GM21786 (cell line): ENCODE results near the gene ADGRV1.

Source experiments
- ATAC-seq: cut with Tn5 transposase; IDR thresholded peaks from one replicate; pipeline ENCODE4 v1.9.1; 2021; ENCODE audit not compliant: unreplicated experiment

ADGRV1 gene

DNA sequence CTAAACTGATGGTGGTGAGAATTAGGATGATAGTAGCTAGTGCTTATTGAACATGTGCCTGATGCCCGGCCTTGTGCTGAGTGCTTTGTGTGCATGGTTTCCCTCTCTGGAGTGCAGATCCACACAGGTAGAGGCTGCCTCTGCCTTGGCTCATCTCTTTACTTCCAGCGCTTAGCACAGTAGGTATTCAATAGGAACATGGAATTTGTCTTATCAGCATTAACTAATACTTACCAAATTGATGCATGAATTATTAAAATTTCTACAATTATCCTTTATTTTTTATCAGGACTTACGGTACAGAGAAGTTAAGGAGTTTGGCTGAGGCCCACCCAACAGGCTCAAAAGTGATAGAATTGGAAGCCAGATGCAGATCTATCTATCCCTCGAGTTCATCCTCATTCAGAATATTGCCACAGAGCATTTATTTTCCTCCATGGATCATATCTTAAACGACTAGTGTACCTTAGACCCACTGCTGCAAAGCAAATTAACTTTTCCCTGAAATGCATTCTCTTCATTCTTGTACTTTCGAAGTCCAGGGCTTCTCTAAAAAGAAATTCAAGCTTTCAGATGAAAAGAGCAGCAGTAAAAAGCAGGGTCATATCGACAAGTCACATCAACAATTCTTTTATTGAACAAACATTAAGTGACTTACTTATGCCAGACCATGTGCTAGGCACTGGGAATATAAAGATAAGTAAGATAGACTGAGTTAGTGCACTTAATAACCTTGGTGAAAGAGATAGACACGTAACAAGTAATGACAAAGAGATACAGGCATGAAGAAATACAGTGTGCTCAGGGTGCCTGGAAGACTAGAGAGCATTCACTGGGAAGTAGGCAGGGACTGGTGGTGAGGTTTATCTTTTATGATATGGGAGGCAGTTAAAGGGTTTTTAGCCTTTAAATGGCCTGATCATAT lies 534.5 kb downstream of the ADGRV1 start:
- no peak for ATAC-seq

DNA sequence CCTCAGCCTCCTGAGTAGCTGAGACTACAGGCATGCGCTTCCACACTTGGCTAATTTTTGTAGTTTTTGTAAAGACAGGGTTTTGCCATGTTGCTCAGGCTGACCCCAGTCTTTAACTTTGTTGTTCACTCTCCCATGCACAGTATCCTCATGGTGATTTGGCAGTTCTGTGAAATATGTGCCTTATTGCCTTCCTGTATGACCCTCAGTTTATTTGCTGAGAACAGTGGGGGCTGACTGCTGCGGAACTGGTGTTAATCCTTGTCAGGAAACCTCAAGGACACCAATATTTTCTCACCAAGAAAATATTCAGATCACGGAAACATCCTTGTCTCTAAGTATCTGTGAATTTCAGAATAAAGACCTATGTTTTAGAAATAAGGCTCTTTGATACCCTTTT lies 536.7 kb downstream of the ADGRV1 start:
- ATAC-seq = no peak

- no peak for ATAC-seq
Observed at GRCh38 chr5:91095786-91096385, 537.3 kb downstream of the ADGRV1 start.

GRCh38 chr5:91098541-91098940 lies 539.9 kb downstream of the ADGRV1 start:
- no peak for ATAC-seq

- ATAC-seq = peak; percentile 99
Observed at GRCh38 chr5:91101600-91102379, 543.2 kb downstream of the ADGRV1 start.

DNA sequence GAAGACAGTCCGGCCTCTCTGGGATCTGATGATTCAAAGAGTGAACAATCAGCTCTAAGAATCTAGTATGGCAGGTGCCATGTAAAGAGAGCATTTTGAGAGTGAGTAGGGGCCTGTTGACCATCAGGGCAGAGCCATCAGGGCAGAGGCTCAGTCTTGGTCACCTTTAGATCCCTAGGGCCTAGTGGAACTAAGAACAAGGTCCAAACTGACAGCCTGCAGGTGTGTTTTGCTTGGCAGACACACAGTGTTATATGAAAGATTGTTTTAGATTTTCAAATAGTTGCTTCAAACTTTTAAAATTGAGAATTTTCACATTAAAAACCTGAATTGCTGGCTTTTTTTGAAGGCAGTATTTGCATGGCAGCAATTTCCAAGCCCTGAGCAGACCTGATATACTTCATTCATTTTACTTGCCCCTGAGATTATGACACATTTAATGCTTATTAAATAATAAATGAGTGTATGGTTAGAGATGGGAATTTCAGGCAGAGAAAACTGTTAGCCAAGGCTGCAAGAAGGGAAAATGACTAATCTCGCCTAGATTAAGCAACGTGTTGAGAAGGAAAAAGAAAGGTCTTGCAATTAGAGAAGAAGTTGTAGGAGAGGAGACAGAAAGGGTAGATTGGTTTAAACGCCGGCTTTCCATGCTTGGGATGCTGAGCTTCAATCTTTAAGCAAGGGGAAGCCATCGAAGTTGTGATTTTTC lies 544.9 kb downstream of the ADGRV1 start:
- no peak for ATAC-seq

DNA sequence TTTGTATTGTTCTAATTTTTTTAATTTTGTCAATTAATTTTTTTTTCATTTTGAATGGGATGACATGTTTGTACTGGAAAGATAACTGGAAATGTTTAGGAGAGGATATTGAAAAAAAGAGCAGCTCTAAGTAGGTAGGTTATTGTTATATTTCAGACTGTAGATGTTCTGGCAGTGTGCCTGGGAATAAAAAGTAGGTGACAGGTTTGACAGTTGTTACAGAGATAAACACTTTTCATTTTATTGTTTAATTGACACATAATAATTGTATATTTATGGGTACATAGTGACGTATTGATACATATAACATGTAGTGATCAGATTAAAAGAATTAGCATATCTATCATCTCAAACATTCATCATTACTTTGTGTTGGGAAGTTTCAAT lies 545.5 kb downstream of the ADGRV1 start:
- ATAC-seq = no peak

DNA sequence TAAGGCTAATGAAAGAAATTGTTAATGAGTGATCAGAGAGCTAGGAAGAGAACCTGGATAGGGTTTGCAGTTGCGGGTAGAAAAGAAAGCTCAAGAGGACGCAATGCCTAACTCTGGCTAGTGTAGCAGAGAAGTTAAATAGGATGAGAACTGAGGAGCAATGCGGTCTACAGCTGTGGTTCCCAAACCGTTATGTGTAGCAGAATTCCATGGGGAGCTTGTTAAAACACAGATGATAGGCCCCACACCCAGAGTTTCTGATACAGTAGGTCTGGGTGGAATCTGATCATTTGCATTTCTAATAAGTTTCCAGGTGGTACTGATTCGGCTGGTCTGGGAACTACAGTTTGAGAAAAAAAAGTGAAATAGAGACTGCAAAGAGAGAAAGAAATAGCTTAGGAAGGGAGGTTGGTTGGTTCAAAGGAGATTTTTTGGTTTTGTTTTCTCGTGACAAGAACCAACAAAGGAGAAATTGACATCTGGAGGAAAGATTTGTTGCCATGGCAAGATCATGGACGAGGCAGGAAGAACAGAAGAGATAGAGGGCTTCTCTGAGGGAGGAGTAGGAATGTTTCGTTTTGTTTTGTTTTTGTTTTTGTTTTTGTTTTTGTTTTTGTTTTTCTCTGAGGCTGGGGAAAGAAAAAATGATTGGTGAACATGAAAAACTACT lies 548.4 kb downstream of the ADGRV1 start:
- ATAC-seq = no peak

DNA sequence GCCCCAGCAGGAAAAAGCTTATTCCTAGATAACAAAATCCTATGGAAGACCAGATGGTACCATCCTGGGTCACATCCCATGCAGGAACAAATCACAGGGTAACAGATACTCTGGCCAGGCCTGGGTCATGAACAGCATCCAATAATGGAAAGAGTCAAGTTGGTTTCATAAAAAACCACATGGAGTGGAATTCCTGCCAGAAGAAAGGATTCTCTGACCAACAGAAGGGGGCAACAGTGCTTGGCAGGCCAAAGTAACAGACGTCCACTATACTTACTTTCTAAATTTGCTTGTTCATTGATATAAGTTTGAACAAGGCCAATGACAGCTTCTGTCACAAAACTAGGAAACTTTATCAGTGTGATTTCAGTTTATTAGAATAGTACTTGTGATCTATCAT lies 551.0 kb downstream of the ADGRV1 start:
- ATAC-seq = no peak

- no peak for ATAC-seq
Observed at GRCh38 chr5:91110686-91111085, 552.1 kb downstream of the ADGRV1 start.

GRCh38 chr5:91111473-91112238 lies 553.1 kb downstream of the ADGRV1 start:
- ATAC-seq = no peak

DNA sequence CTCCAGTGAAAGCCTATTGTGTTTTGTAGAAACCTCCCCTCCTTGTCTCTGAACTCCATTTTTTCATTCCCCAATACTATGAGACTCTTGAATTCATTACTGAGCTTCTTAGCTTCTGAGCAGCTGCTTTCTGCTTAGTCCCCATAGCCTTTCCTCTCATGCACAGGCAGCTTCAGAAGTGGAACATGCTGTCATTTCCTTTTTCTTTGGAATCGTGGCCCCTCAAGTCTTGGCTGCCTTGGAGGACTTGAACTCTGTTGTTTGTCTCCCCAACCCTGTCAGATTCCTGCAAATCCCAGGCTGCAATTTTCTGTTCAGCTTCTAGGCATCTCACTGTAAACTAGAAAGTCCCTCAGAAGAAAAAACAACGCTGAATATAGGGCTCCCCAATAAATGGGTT lies 556.1 kb downstream of the ADGRV1 start:
- ATAC-seq = no peak

DNA sequence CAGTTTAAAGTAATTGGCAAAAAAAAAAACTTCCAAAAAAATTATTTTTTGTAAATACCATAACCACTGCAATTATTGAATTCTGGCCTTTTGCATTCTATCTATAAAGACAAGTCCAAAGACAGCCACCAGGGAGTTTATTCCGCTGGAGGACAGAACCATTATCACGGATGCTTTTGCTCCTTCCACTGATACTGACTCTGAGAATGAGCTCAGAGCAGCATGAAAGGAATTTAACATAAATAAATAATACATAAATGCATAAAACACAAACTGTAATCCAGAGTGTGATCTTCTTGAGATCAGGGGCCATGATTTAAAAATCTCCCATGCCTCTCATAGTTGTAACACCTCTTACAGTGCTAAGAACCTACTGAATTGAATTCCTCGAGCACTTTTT lies 559.8 kb downstream of the ADGRV1 start:
- ATAC-seq = no peak

- ATAC-seq = no peak
Observed at GRCh38 chr5:91118796-91119195, 560.2 kb downstream of the ADGRV1 start.

DNA sequence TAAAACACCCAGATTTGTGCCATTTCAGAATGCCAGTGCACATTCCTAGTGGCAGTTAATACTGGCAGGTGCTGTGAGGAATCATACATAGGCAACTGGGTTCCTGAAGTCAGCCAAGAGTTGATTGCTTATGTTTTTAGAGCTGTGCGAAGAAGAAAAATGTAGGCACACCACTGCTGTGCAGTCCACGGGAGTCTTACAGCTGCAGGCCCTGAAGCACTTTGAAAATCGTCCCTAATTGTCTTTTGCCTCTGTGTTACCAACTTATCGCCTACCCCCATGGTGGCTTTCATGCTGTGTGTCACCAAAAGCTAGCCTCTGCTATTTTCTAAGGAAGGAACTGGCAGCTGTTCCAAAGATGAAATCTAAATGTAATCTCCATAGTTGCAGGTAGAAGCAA lies 560.6 kb downstream of the ADGRV1 start:
- ATAC-seq = no peak

- no peak for ATAC-seq
Observed at GRCh38 chr5:91119981-91120850, 561.6 kb downstream of the ADGRV1 start.

DNA sequence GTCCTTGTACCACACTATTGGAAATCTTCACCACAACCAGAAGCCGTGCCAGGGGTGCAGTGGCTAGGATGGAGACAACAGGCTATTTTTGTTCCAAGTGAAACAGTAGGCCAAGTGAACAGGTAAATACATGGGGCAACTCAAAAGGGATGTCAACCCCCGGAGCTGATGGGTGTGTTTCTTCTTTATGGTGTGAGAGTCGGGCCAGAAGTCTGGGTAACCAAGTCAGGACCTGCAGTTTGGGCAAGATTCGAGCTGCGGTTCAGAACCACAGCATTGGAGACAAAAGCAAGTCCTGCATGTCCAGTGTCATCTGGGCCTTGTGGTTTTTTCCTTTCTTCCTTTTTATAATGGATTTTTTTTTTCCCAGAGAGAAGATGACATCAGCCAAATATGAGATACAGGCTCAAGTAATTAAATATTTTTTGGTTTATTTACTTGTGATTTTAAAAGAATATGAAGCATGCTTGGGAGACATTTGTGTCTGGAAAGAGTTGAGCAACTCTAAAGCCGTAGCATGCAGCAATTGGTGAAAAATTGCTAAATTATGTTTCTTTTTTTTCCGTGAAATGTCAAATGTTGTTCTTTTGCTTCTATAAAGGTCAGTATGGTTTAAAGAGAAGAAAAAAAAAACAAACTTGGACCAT lies 562.9 kb downstream of the ADGRV1 start:
- no peak for ATAC-seq

DNA sequence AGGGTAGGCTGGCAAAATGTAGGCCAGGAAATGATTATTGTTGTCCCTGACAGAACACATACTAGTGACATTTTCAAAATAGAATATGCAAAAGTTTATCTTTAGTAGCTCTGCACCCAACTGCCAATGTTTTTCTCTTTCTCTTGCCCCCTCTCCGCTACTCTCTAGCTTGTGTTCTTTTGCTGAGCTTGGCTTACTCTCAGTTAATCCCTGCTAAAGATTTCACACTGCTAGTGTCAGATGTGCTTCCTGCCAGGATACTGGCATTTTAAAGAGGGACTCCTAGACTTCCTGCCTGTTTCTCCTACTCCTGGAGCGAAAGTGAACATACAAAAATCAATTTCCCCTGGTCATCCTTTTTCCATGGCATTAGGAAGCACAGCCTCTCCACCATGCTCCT lies 564.1 kb downstream of the ADGRV1 start:
- ATAC-seq = no peak
